HepG2 (cell line): Measurements from ENCODE around the gene KANSL3. TPM values are rescaled to one million over a fixed set of nuclear protein-coding genes. Genes with fewer than 3 reads are reported as not detected.

Experiments
- SIX1 ChIP-seq: sonication (generic); formaldehyde crosslinking; IDR thresholded peaks from 2 replicates; pipeline ENCODE4 v1.4.0; 2020; ENCODE audit warnings: missing genetic modification reagents, borderline replicate concordance
- SNAI1 ChIP-seq: sonication (generic); formaldehyde crosslinking; IDR thresholded peaks from 2 replicates; pipeline ENCODE4 v1.5.0; 2020; ENCODE audit warnings: mild to moderate bottlenecking, missing genetic modification reagents, borderline replicate concordance
- STAG1 ChIP-seq: sonication (generic); formaldehyde crosslinking; IDR thresholded peaks from 2 replicates; pipeline ENCODE4 v1.4.0; 2020; ENCODE audit warnings: missing genetic modification reagents
- ZNF225 ChIP-seq: sonication (generic); formaldehyde crosslinking; IDR thresholded peaks from 2 replicates; pipeline ENCODE4 v1.4.0; 2020; ENCODE audit warnings: mild to moderate bottlenecking, missing genetic modification reagents
- polyA plus RNA-seq, 8 experiments: library from polyadenylated mRNA; depleted of rRNA in 3 of 8; stranded (reverse) in 7 of 8; unstranded in 1 of 8; fragments of >200 nt; fragmentation: Illumina TruSeq in 4 of 8; extraction: Trizol in 4 of 8; gene quantifications; 2 replicates each; pipeline versions ENCODE4 v1.2.1 to v1.2.3, GENCODE V29; 2011 to 2016; ENCODE audit warnings: low read depth in 4 of 8, missing spikeins in 1 of 8, mixed read lengths in 1 of 8; ENCODE audit not compliant: insufficient read depth in 1 of 8
- total RNA-seq, 5 experiments: library from RNA; depleted of rRNA; stranded (reverse); fragments of >200 nt; fragmentation: Illumina TruSeq; extraction: Trizol; gene quantifications; 2 replicates each; pipeline ENCODE4 v1.2.3, GENCODE V29; 2016; ENCODE audit warnings: low read depth in 1 of 5
- TF ChIP-seq, protein P1 (sequence below): sonication (generic); formaldehyde crosslinking; IDR thresholded peaks from 2 replicates; pipeline ENCODE4 v1.4.0; 2020; ENCODE audit warnings: mild to moderate bottlenecking, missing genetic modification reagents
- TF ChIP-seq, protein P2 (sequence below): sonication (generic); formaldehyde crosslinking; conservative IDR thresholded peaks from 2 replicates; pipeline ENCODE4 v1.4.0; 2020; ENCODE audit warnings: mild to moderate bottlenecking, missing genetic modification reagents, moderate library complexity
- TF ChIP-seq, protein P3 (sequence below), 2 experiments: sonication (generic) in 1 of 2; formaldehyde crosslinking in 1 of 2; IDR thresholded peaks; 2 replicates each; pipeline versions ENCODE4 v1.4.0 to v1.6.1; 2016 to 2020; ENCODE audit warnings: borderline replicate concordance in 1 of 2, low read depth in 1 of 2, mild to moderate bottlenecking in 1 of 2, missing genetic modification reagents in 1 of 2
- TF ChIP-seq, protein P4 (sequence below): sonication (generic); formaldehyde crosslinking; IDR thresholded peaks from 2 replicates; pipeline ENCODE4 v1.5.0; 2020; ENCODE audit warnings: missing genetic modification reagents

KANSL3 gene
- total and polyA plus RNA-seq, 2 of the 13 experiments (the other 11 are each of a cell fraction or from before 2014, with no cell fraction given), result 20.8 to 37.3 TPM

DNA sequence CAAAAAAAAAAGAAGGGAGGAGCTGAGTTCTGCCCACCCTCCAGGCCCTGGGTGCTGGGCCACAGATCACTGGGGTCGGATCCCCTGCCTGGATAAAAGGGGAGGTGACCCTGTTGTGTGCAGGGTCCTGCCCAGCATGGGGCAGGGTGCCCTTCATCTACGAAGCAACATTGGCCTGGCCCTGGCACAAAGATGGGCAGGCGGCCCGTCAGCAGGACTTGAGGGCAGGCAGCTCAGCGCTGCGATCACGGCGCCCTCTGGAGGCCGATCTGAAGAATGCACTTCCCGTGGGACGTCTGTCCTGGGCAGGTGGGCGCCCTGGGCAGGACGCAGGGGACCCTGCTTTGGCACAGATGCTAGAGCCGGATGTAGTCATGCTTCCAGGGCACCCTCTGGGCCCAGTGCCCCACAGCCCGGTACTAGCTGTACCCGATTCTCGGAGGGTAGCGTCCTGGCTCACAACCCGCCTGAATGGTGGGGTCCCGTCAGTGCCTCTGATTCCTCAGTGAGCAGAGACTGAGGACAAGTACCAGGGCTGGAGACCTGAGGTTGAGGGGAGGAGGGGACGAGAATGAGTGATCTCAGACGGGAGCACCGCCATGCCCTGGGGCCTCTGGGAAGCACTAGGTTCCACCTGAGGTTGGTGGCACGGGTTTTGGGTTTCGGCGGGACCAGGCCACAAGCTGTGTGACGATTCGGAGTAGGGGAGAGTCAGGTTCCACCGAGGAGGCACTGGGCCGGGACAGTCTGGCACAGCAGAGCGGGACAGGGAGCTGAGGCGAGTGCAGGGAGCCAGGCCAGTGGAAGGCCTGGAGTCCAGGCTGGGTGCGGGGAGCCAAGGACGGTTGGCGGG, 83.6 kb downstream of the KANSL3 start (continued):
- TF ChIP-seq, protein P1, sequence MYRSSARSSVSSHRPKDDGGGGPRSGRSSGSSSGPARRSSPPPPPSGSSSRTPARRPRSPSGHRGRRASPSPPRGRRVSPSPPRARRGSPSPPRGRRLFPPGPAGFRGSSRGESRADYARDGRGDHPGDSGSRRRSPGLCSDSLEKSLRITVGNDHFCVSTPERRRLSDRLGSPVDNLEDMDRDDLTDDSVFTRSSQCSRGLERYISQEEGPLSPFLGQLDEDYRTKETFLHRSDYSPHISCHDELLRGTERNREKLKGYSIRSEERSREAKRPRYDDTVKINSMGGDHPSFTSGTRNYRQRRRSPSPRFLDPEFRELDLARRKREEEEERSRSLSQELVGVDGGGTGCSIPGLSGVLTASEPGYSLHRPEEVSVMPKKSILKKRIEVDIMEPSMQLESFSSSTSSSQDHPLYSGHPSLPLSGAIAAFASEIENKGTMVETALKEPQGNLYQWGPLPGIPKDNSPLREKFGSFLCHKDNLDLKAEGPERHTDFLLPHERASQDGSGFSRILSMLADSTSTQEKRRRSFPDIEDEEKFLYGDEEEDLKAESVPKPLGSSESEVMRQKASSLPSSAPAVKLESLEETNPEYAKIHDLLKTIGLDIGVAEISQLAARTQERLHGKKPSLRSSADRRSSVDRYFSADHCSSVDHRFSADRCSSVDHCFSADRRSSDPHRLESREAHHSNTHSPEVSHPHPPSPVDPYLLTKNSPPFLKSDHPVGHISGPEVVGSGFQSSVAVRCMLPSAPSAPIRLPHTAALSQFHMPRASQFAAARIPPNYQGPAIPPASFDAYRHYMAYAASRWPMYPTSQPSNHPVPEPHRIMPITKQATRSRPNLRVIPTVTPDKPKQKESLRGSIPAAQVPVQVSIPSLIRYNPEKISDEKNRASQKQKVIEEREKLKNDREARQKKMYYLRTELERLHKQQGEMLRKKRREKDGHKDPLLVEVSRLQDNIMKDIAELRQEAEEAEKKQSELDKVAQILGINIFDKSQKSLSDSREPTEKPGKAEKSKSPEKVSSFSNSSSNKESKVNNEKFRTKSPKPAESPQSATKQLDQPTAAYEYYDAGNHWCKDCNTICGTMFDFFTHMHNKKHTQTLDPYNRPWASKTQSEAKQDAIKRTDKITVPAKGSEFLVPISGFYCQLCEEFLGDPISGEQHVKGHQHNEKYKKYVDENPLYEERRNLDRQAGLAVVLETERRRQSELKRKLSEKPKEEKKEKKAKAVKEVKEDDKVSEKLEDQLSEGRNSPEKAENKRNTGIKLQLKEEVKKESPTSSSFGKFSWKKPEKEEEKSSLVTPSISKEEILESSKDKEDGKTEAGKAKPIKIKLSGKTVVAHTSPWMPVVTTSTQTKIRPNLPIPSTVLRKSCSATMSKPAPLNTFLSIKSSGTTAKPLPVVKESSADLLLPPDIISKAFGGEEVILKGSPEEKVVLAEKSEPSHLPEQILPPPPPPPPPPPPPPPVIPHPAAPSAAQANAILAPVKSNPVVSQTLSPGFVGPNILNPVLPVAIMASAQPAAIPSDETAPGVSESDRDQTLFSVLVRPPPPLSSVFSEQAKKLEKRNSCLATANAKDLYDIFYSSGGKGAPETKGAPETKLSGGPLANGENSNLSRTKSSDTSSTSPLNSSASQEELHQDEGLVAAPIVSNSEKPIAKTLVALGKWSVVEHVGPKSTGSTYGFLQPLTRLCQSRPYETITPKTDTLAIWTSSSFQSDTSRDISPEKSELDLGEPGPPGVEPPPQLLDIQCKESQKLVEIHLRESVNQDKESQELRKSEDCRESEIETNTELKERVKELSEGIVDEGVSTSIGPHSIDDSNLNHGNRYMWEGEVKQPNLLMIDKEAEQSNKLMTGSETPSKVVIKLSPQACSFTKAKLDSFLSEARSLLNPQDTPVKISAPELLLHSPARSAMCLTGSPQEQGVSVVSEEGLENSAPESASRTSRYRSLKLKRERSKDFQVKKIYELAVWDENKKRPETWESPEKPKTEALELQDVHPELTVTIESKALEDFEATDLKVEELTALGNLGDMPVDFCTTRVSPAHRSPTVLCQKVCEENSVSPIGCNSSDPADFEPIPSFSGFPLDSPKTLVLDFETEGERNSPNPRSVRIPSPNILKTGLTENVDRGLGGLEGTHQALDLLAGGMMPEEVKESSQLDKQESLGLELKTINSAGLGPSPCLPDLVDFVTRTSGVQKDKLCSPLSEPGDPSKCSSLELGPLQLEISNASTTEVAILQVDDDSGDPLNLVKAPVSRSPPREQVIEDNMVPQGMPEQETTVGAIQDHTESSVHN, result peak; percentile 92
- TF ChIP-seq, protein P2, sequence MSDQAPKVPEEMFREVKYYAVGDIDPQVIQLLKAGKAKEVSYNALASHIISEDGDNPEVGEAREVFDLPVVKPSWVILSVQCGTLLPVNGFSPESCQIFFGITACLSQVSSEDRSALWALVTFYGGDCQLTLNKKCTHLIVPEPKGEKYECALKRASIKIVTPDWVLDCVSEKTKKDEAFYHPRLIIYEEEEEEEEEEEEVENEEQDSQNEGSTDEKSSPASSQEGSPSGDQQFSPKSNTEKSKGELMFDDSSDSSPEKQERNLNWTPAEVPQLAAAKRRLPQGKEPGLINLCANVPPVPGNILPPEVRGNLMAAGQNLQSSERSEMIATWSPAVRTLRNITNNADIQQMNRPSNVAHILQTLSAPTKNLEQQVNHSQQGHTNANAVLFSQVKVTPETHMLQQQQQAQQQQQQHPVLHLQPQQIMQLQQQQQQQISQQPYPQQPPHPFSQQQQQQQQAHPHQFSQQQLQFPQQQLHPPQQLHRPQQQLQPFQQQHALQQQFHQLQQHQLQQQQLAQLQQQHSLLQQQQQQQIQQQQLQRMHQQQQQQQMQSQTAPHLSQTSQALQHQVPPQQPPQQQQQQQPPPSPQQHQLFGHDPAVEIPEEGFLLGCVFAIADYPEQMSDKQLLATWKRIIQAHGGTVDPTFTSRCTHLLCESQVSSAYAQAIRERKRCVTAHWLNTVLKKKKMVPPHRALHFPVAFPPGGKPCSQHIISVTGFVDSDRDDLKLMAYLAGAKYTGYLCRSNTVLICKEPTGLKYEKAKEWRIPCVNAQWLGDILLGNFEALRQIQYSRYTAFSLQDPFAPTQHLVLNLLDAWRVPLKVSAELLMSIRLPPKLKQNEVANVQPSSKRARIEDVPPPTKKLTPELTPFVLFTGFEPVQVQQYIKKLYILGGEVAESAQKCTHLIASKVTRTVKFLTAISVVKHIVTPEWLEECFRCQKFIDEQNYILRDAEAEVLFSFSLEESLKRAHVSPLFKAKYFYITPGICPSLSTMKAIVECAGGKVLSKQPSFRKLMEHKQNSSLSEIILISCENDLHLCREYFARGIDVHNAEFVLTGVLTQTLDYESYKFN (CRISPR knock-in tag), result no peak
- TF ChIP-seq SNAI1 (no peak), STAG1 (peak; percentile 77), ZNF225 (CRISPR knock-in tag) (peak; percentile 58; the same call in 1 of the 2 replicates), SIX1 (CRISPR knock-in tag) (no peak)
- TF ChIP-seq, protein P3, sequence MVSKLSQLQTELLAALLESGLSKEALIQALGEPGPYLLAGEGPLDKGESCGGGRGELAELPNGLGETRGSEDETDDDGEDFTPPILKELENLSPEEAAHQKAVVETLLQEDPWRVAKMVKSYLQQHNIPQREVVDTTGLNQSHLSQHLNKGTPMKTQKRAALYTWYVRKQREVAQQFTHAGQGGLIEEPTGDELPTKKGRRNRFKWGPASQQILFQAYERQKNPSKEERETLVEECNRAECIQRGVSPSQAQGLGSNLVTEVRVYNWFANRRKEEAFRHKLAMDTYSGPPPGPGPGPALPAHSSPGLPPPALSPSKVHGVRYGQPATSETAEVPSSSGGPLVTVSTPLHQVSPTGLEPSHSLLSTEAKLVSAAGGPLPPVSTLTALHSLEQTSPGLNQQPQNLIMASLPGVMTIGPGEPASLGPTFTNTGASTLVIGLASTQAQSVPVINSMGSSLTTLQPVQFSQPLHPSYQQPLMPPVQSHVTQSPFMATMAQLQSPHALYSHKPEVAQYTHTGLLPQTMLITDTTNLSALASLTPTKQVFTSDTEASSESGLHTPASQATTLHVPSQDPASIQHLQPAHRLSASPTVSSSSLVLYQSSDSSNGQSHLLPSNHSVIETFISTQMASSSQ (IDR thresholded peaks at IDR 0.05; ENCODE audit: low read depth), result no peak
- TF ChIP-seq, protein P3 (CRISPR knock-in tag; IDR thresholded peaks at IDR 0.05; ENCODE audit: borderline replicate concordance), result no peak
- TF ChIP-seq, protein P4, sequence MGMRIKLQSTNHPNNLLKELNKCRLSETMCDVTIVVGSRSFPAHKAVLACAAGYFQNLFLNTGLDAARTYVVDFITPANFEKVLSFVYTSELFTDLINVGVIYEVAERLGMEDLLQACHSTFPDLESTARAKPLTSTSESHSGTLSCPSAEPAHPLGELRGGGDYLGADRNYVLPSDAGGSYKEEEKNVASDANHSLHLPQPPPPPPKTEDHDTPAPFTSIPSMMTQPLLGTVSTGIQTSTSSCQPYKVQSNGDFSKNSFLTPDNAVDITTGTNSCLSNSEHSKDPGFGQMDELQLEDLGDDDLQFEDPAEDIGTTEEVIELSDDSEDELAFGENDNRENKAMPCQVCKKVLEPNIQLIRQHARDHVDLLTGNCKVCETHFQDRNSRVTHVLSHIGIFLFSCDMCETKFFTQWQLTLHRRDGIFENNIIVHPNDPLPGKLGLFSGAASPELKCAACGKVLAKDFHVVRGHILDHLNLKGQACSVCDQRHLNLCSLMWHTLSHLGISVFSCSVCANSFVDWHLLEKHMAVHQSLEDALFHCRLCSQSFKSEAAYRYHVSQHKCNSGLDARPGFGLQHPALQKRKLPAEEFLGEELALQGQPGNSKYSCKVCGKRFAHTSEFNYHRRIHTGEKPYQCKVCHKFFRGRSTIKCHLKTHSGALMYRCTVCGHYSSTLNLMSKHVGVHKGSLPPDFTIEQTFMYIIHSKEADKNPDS (CRISPR knock-in tag), result no peak
